HG02840 (cell line): Measurements from ENCODE around the gene CTSC.
"Not testable (repeated sequence)": the region's sequence is repeated elsewhere in the genome, so short reads cannot be mapped to it uniquely, and the experiment has no call there.

ENCODE experiments used
- ATAC-seq: cut with Tn5 transposase; IDR thresholded peaks from one replicate; pipeline ENCODE4 v1.9.1; 2021; ENCODE audit warnings: mild to moderate bottlenecking, moderate library complexity, moderate number of reproducible peaks; ENCODE audit not compliant: unreplicated experiment, low FRiP score

The CTSC gene

DNA sequence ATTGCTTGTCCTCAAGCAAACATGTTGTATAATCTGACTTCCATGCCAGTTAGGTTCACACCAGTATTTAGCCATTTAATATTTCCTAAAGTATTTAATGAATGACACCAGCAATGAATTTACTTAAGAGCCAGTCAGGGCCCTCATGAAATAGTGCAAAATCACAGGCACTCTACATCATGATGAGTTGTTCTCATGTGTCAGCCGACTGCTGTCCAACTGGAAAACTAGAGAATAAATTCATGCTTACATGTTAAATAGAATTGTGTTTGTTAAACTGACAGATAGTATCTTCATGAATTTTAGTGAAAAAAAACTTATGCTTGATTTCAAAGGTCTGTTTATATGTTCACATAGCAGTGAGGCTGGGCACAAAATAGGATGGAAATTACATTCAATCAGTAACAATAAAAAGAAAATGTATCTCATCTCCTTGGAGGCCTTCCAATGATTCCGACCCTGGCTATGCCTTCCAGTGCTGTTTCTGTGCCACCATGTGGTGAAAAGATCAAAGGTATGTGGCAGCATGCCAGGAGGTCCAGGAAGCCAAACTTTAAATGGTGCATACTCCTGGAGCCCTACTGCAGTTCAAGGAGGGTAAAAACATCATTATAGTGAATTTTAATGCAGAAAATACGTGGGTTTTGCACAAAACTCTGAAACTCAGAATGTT lies 45.2 kb downstream of the CTSC start:
- ATAC-seq, result no peak

DNA sequence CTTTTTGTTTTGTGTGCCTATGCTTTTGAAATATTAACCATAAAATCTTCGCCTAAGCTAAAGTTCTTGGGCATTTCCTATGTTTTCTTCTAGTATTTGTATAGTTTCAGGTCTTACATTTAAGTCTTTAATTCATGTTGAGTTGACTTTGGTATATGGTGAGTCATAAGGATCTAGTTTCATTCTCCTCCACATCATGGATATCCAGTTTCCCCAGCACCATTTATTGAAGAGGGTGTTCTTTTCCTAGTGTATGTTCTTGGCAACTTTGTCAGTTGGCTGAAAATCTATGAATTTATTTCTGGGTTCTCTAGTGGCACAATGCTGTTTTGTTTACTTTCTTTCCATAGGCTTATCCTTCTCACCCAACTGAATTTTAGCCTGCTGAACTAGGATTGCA lies 49.0 kb downstream of the CTSC start:
- ATAC-seq, result no peak

DNA sequence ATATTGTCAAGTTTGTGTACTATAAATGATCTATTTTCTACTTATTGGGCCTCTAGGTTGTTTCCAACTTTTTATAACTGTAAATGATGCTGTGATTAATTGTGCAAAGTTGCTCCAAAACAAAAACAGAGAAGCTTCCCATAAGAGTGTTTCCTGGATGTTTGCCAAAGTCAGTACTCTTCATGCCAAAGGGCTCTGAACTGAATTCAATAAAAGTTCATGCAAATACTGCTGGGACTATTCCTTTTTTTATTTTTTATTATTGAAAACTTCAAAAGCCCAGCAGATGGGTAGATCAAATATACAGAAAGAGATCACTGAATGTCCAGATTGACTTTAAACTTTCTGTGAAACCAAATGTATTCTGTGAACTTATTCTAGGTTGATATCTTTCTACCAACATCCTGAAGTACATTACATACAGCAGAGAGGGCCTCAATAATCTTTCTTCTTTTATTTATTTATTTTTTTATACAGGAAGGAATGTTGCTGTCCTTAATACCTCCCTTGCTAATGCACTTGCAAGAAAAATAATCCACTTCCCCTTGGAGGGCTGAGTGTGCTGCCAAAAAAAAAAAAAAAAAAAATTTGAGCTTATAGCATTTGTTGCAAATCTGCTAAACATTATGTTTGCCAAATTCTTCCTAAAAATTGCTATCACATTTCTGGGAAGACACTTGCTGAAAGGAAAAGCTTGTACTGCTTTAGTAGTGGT lies 53.0 kb downstream of the CTSC start:
- no peak for ATAC-seq

DNA sequence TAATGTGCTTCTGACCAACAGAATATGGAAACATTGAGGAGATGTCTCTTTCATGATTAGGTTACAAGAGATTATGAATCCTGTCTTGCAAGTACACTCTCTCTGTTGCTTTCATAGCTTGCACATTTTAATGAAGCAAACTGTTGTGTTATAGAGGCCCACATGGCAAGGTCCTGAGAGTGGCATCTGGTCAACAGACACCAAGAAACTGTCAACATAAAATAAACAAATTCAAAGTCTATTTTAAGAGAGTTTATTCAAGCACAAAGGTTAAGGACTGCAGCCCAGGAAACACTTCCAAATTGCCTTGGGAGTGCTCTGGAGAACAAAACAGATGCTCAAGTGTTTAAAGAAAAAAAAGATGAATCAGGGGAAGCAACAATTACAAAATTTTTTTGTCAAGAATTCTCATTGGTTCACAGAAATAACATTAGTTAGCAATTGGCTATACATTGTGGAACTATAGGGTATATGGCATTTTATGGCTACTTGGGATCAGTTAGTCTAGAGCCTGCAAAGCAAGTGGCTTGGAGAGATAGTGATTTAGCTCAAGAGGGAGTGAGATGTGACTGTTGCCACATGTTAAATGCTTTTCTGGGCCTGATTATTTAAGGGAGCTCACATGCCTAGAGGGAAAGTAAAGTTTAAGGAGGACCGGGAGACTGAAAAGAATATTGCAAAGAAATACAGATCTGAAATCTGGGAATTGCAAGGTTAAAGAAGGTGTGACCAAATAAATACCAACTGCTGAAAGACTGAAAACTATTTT lies 54.6 kb downstream of the CTSC start:
- no peak for ATAC-seq

GRCh38 chr11:88281317-88281712 lies 56.2 kb downstream of the CTSC start:
- no peak for ATAC-seq

- no peak for ATAC-seq
Measured at GRCh38 chr11:88280673-88281316, 56.7 kb downstream of the CTSC start.

- ATAC-seq, result no peak
Measured at GRCh38 chr11:88277349-88277915, 60.1 kb downstream of the CTSC start.

DNA sequence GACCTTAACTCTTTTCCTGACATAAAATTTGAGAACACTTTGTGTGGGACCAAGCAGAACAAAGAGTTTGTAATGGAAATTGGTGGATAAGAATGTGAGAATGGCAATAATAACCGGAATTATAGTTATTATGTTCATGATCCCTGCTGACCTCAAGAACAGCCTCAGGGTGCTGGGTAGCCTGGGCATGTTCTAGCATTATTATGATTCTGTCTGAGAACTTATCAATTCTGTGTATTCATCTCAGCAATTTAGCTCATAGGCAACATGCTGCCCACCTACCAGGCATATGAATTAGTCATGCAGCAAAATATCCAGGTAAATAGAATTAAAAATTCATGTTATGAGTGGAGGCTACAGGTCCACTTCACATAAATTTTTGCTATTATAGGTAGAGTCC lies 61.9 kb downstream of the CTSC start:
- ATAC-seq, result no peak

DNA sequence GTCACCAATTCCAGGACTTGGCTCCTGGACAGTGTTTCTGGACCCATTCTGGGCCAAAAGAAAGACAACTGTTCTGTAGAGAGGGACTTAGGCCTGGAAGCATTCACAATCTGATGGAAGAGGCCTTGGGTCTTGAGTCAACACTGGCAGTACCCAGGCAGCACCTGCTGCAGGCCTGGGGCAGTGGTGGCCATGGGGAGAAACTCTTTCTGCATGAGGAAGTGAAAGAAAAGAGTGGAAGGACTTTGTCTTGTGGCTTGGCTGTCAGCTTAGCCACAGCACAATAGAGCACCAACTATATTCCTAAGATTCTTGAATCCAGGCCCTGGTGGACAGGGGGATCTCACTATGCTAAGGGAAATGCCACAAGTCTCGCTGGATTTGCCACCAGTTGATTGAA lies 70.6 kb downstream of the CTSC start:
- no peak for ATAC-seq

DNA sequence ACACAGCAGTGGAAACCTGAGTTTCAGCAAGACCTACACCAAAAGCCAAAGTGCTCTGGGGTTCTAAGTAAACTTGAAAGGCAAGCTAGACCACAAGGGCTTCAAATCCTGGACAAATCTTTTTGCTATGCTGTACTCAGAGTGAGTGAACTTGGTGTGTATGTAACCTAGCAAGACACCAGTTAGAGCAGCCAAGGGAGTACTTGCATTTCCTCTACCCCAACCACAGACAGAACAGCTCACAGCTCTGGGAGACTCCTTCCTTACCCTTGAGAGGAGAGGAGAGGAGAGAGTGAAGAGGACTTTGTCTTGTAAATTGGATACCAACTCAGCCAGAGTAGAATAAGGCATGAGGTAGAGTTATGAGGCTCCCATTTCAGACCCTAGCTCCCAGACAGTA lies 71.4 kb downstream of the CTSC start:
- no peak for ATAC-seq

GRCh38 chr11:88259431-88259830 lies 78.1 kb downstream of the CTSC start:
- ATAC-seq, result no peak

DNA sequence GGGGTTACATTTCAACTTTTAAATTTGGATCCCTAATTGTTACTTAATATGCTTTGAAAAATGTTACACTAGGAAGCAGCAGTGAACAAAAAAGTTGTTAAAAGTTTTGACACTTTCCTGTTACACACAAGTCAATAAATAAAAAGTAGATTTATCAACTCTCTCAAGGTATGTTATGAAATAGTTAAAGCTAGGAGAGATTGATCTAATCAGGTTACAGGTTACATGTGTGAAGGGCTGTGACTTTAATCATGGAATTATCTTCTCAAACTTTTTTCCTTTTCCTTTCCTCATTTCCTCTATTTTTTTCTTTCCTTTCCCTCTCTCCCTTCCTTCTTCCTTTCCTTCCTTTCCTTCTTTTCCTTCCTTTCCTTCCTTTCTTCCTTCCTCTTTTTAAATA lies 85.3 kb downstream of the CTSC start:
- ATAC-seq, result no peak

GRCh38 chr11:88250566-88251242 lies 86.8 kb downstream of the CTSC start:
- ATAC-seq, result no peak

- no peak for ATAC-seq
Measured at GRCh38 chr11:88249706-88250105, 87.8 kb downstream of the CTSC start.

GRCh38 chr11:88246696-88247095 lies 90.8 kb downstream of the CTSC start:
- no peak for ATAC-seq

DNA sequence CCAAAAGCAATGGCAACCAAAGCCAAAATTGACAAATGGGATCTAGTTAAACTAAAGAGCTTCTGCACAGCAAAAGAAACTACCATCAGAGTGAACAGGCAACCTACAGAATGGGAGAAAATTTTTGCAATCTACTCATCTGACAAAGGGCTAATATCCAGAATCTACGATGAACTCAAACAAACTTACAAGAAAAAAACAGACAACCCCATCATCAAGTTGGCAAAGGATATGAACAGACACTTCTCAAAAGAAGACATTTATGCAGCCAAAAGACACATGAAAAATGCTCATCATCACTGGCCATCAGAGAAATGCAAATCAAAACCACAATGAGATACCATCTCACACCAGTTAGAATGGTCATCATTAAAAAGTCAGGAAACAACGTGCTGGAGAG lies 92.0 kb downstream of the CTSC start:
- ATAC-seq, result not testable (repeated sequence)
